ENCODE measurements around the gene CNTD1. TPM values are rescaled to one million over a fixed set of nuclear protein-coding genes. Genes with fewer than 3 reads are reported as not detected.

Gene CNTD1
- total and polyA plus RNA-seq, 2 of the 4 experiments (the other 2 are of a cell fraction), result not detected

DNA sequence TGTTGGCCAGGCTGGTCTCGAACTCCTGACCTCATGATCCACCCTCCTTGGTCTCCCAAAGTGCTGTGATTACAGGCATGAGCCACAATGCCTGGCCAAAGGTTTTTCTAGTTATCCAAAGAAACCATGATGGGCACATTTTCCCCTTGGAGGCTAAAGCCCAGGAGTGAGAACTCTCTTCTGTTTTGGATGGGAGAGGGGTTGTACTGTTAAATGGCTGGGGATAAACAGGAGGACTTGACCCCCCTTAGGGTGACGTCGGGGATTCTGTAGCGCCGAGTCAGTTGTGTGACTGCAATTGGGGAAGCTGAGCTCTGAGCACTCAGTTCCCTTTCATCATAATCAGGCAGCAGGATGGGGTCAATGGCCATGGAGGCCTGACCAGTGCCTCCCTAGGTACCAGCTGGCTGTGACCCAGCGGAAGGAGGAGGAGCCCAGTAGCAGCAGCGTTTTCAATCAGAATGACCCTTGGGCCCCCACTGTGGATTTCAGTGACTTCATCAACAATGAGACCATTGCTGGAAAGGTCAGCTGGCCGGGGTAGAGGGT, 56.5 kb downstream of the CNTD1 start:
- H2BK20ac ChIP-seq (ENCODE audit: low read depth, low read length), result no peak overlapping the region
- H3K56ac ChIP-seq (ENCODE audit: extremely low read depth, insufficient read depth, low read length), result no peak overlapping the region
- H3K4me2 ChIP-seq (ENCODE audit: low read depth, low read length), result no peak overlapping the region
- H3K27me3 ChIP-seq (ENCODE audit: control insufficient read depth, insufficient read depth, low read length), result peaks cover 20% of the 10 kb centered on the region
- H3K9me3 ChIP-seq (ENCODE audit: control insufficient read depth, insufficient read depth, low read length), result no peaks in the 10 kb centered on the region
- H2AFZ ChIP-seq (replicated peaks; ENCODE audit: low read length, poor library complexity), result no peak overlapping the region
- no peak overlapping the region for H2BK15ac ChIP-seq (ENCODE audit: low read depth, low read length)
- no TSS peak for BruUV-seq (replicated peaks)
- H2AK5ac ChIP-seq (ENCODE audit: low read depth, low read length), result no peak overlapping the region
- no peak for ATAC-seq (ENCODE audit: low read depth)
- intact Hi-C loops (cut with micrococcal nuclease) (no loop called here), dilution Hi-C loops (cut with HindIII; ENCODE audit: low sequenced_read_pairs, unreplicated experiment) (no loop called here), in situ Hi-C loops (cut with MboI; ENCODE audit: low sequenced_read_pairs) (no loop called here)
- ChIA-PET POLR2A (ENCODE audit: unreplicated experiment) (no interaction called here), CTCF (no interaction called here)
- no peak for DNase-seq
- no peak overlapping the region for H2BK120ac ChIP-seq (ENCODE audit: low read depth, low read length)
- no peak overlapping the region for H3K23ac ChIP-seq (ENCODE audit: low read depth, low read length)
- no peak overlapping the region for H3K4me3 ChIP-seq (ENCODE audit: insufficient read depth, low read depth, low read length)
- no peaks in the 10 kb centered on the region for H3K9me1 ChIP-seq (ENCODE audit: insufficient read depth, low read length)
- TF ChIP-seq MAZ (IDR thresholded peaks at IDR 0.05; ENCODE audit: borderline replicate concordance, low read depth, low read length), result no peak
- TF ChIP-seq, protein P1, sequence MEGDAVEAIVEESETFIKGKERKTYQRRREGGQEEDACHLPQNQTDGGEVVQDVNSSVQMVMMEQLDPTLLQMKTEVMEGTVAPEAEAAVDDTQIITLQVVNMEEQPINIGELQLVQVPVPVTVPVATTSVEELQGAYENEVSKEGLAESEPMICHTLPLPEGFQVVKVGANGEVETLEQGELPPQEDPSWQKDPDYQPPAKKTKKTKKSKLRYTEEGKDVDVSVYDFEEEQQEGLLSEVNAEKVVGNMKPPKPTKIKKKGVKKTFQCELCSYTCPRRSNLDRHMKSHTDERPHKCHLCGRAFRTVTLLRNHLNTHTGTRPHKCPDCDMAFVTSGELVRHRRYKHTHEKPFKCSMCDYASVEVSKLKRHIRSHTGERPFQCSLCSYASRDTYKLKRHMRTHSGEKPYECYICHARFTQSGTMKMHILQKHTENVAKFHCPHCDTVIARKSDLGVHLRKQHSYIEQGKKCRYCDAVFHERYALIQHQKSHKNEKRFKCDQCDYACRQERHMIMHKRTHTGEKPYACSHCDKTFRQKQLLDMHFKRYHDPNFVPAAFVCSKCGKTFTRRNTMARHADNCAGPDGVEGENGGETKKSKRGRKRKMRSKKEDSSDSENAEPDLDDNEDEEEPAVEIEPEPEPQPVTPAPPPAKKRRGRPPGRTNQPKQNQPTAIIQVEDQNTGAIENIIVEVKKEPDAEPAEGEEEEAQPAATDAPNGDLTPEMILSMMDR (conservative IDR thresholded peaks at IDR 0.05; ENCODE audit: low read depth, low read length), result no peak
- TF ChIP-seq RFX5 (IDR thresholded peaks at IDR 0.05; ENCODE audit: low read depth, low read length), result no peak
- TF ChIP-seq CHD1 (IDR thresholded peaks at IDR 0.05; ENCODE audit: low read depth, low read length), result no peak
- TF ChIP-seq POLR2A (IDR thresholded peaks at IDR 0.05; ENCODE audit: low read depth, low read length), result no peak
- TF ChIP-seq CEBPB (IDR thresholded peaks at IDR 0.05; ENCODE audit: low read depth, low read length), result no peak
- TF ChIP-seq FOS (IDR thresholded peaks at IDR 0.05; ENCODE audit: low read depth, low read length), result no peak
- TF ChIP-seq MAFK (IDR thresholded peaks at IDR 0.05; ENCODE audit: low read depth, low read length), result no peak
- TF ChIP-seq SMC3 (IDR thresholded peaks at IDR 0.05; ENCODE audit: low read depth, low read length), result no peak
- TF ChIP-seq, protein P2, sequence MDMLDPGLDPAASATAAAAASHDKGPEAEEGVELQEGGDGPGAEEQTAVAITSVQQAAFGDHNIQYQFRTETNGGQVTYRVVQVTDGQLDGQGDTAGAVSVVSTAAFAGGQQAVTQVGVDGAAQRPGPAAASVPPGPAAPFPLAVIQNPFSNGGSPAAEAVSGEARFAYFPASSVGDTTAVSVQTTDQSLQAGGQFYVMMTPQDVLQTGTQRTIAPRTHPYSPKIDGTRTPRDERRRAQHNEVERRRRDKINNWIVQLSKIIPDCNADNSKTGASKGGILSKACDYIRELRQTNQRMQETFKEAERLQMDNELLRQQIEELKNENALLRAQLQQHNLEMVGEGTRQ (IDR thresholded peaks at IDR 0.05; ENCODE audit: low read depth, low read length), result no peak
- TF ChIP-seq NFE2L2 (IDR thresholded peaks at IDR 0.05; ENCODE audit: low read depth, low read length), result no peak
- TF ChIP-seq RAD21 (IDR thresholded peaks at IDR 0.05; ENCODE audit: low read length), result no peak
- no peak for TF ChIP-seq RCOR1 (IDR thresholded peaks at IDR 0.05; ENCODE audit: insufficient replicate concordance, low read length)
- TF ChIP-seq BHLHE40 (IDR thresholded peaks at IDR 0.05; ENCODE audit: low read depth, low read length), result no peak
- TF ChIP-seq, protein P3, sequence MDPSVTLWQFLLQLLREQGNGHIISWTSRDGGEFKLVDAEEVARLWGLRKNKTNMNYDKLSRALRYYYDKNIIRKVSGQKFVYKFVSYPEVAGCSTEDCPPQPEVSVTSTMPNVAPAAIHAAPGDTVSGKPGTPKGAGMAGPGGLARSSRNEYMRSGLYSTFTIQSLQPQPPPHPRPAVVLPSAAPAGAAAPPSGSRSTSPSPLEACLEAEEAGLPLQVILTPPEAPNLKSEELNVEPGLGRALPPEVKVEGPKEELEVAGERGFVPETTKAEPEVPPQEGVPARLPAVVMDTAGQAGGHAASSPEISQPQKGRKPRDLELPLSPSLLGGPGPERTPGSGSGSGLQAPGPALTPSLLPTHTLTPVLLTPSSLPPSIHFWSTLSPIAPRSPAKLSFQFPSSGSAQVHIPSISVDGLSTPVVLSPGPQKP (IDR thresholded peaks at IDR 0.05; ENCODE audit: borderline replicate concordance, low read depth, low read length), result no peak
- no peak for TF ChIP-seq MXI1 (IDR thresholded peaks at IDR 0.05; ENCODE audit: borderline replicate concordance, low read depth, low read length)
- no peak overlapping the region for H4K8ac ChIP-seq (ENCODE audit: low read depth in 2 of 2, low read length in 2 of 2)
- no peak overlapping the region for H4K91ac ChIP-seq (ENCODE audit: insufficient read depth, low read depth, low read length)
- no peak overlapping the region for H3K9ac ChIP-seq (ENCODE audit: low read depth, low read length)
- no peak overlapping the region for H3K14ac ChIP-seq (replicated peaks; ENCODE audit: low read depth, low read length)
- H4K5ac ChIP-seq (ENCODE audit: low read depth, low read length), result no peak overlapping the region
- no peak overlapping the region for H3K27ac ChIP-seq (ENCODE audit: insufficient read depth, low read length)
- H3K36me3 ChIP-seq (ENCODE audit: control insufficient read depth, insufficient read depth, low read length), result no peaks in the 10 kb centered on the region
- H3K4ac ChIP-seq (ENCODE audit: low read depth, low read length), result no peak overlapping the region
- no peaks in the 10 kb centered on the region for H4K20me1 ChIP-seq (ENCODE audit: insufficient read depth, low read length)
- no CpG with 5 or more reads among the region's 8 CpGs for WGBS, 2 experiments (ENCODE audit: extremely low coverage in 2 of 2, insufficient read length in 1 of 2)
- no peak overlapping the region for H3K18ac ChIP-seq (ENCODE audit: low read depth, low read length)
- H2BK5ac ChIP-seq (ENCODE audit: low read depth, low read length, poor library complexity, severe bottlenecking), result no peak overlapping the region
- H3K79me1 ChIP-seq (ENCODE audit: low read depth in 1 of 2, low read length in 2 of 2), result no peaks in the 10 kb centered on the region
- H2AK9ac ChIP-seq (replicated peaks; ENCODE audit: low read depth, low read length, poor library complexity), result no peak overlapping the region
- peaks cover under 1% of the 10 kb centered on the region; the same call in 1 of the 2 replicates for H3K4me1 ChIP-seq (ENCODE audit: control insufficient read depth, insufficient read depth, low read length)
